Epithelial cell of esophagus (primary cell): Measurements from ENCODE around the gene WBP2.
"Not testable (repeated sequence)": the region's sequence is repeated elsewhere in the genome, so short reads cannot be mapped to it uniquely, and the experiment has no call there.

ENCODE experiments used
- DNase-seq: peaks from one replicate; pipeline ENCODE4 v3.0.0; 2010; ENCODE audit warnings: low read depth
- H3K4me3 ChIP-seq: 2 replicates; pipeline ENCODE4 v1.5.1; 2011; ENCODE audit warnings: mild to moderate bottlenecking, low read length, control low read depth
- CTCF ChIP-seq: IDR thresholded peaks from 2 replicates; pipeline ENCODE4 v1.5.1; 2011; ENCODE audit warnings: low read depth, mild to moderate bottlenecking, low read length, control low read depth, inconsistent platforms; ENCODE audit not compliant: insufficient read depth; ENCODE audit errors: missing control alignments

WBP2 gene

GRCh38 chr17:75854101-75854748 is 910 bp downstream of the WBP2 start:
- no peak for TF ChIP-seq CTCF
- peak overlapping the region; percentile 80 for H3K4me3 ChIP-seq
- DNase-seq: peak; percentile 73

DNA sequence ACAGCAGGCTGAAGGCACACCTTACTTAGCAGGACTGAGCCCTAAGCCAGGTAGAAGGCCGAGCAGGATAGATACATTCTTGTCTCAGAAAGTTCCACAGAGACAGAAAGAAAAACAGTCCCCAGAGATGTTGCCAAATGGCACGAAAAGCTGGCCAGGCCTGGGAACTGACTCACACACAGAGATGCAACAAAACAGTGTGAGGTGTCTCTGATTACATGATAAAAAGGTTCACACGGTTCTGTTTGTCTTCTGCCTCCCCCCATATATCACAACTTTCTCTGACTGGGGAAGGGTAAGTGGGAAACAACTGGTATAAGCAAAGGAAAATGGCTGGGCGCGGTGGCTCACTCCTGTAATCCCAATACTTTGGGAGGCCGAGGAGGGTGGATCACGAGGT is 1.7 kb downstream of the WBP2 start:
- DNase-seq: peak; percentile 69
- no peak overlapping the region for H3K4me3 ChIP-seq
- TF ChIP-seq CTCF: no peak

DNA sequence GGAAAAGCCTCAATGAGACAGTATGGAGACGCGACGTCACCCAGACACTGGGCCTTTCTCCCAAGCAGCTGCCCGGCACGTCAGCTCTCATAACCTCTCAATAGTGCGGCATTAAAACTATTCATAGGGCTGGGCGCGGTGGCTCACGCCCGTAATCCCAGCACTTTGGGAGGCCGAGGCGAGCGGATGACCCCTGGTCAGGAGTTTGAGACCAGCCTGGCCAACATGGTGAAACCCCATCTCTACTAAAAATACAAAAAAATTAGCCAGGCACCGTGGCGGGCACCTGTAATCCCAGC is 3.5 kb downstream of the WBP2 start:
- not testable (repeated sequence) for H3K4me3 ChIP-seq, DNase-seq

DNA sequence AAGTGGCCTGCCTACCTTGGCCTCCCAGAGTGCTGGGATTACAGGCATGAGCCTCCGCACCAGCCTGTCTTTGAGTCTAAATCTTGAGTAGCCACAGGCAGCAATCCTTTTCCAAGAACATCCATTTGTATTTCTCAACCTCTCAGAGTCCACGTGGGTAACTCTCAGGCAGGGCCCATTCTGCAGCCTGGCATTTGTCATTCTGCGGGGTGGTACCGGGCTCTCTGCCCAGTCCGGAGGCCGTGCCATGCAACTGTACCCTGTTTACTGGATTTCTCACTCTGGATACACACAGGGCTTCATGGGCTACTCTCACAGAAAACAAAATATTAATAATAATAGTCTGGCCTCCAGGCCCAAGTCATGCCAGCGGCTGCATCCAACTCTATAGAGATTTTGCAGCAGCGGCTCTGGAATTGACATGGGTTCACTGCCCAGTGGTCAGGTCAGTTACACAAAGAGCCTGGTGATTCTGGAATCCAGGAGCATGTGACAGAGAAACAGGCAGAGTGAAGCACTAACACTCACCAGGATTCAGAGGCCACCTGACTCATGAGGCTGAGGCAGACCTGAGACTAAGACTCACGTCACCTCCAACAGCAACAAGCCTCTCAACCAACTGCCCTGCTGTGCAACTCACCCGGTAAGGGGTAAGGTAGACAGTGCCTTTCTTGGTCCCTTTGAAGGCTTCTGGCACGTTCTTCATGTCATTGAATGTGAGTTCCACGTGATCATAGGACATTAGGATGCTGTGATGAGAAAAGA is 4.0 kb downstream of the WBP2 start:
- no peak for TF ChIP-seq CTCF
- DNase-seq: peak; percentile 19
- no peak overlapping the region for H3K4me3 ChIP-seq

DNA sequence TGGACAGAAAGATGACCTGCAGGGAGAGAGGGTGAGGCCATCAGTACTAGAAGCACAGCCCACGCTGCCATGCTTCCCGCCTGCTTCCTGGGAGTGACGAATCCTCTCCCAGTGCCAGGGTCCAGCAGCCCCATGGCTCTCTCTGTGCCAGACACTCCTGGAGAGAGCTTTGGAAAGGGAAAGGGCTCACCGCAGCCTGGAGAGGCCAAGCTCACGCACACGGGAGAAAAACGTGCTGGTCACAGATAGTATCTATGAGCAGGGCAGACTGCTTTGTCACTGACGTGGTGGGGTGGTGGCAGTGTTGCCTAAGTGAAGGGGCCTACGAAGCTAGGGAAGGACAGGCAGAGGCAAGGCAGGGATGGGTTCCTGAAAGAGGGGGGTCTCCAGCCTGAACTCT is 5.4 kb downstream of the WBP2 start:
- H3K4me3 ChIP-seq: no peak overlapping the region
- no peak for DNase-seq
- no peak for TF ChIP-seq CTCF

DNA sequence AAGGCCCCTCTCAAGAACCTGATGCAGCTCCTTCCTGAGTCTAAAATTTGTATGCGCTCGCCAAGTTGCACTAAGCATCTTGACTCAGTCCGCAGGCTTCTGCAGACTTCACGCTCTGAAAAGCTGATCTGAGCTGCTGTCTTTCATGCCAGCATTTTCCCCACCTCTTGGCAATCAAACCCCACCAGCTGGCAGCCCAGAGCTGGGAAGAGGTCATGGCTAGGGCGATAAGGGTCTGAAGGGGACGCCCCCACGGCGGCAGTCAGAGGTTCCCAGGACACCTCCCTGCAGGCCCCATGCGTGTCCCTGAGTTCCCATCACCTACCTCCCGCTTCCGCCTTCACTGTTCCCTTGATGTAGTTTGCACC is 5.9 kb downstream of the WBP2 start:
- TF ChIP-seq CTCF: no peak
- H3K4me3 ChIP-seq: no peak overlapping the region
- no peak for DNase-seq

- H3K4me3 ChIP-seq: no peak overlapping the region
- peak; percentile 88 for TF ChIP-seq CTCF
- peak; percentile 83 for DNase-seq
Observed at GRCh38 chr17:75848523-75849278, 6.4 kb downstream of the WBP2 start.
